Activated naive CD8-positive, alpha-beta T cell treated with anti-CD3 and anti-CD28 coated beads, Interleukin-2, amount 50 U/mL, for 16 hours (primary cell): Measurements from ENCODE around the gene YPEL2.
A peak's percentile ranks its signal among the peaks of the same experiment; 100 is the strongest.

ENCODE experiments used
- DNase-seq: peaks from one replicate; pipeline ENCODE4 v3.0.0-alpha.2; 2020; ENCODE audit warnings: low read depth, low spot score

Gene YPEL2

GRCh38 chr17:59433586-59433985 lies 102.1 kb downstream of the YPEL2 start:
- DNase-seq: no peak

- DNase-seq: no peak
Measured at GRCh38 chr17:59434429-59434828, 103.0 kb downstream of the YPEL2 start.

- DNase-seq: no peak
Measured at GRCh38 chr17:59435238-59435637, 103.8 kb downstream of the YPEL2 start.

GRCh38 chr17:59436900-59437299 lies 105.4 kb downstream of the YPEL2 start:
- no peak for DNase-seq

- no peak for DNase-seq
Measured at GRCh38 chr17:59437791-59438281, 106.4 kb downstream of the YPEL2 start.

GRCh38 chr17:59439262-59439661 lies 107.8 kb downstream of the YPEL2 start:
- no peak for DNase-seq

GRCh38 chr17:59439741-59440211 lies 108.3 kb downstream of the YPEL2 start:
- no peak for DNase-seq

GRCh38 chr17:59440757-59441463 lies 109.5 kb downstream of the YPEL2 start:
- DNase-seq: peak; percentile 72

GRCh38 chr17:59441464-59442096 lies 110.1 kb downstream of the YPEL2 start:
- DNase-seq: no peak

GRCh38 chr17:59443106-59443505 lies 111.7 kb downstream of the YPEL2 start:
- DNase-seq: no peak
